GM12872 (cell line): ENCODE results near the gene NTRK3.

Experiments used
- TF ChIP-seq, protein P1 (sequence below): IDR thresholded peaks from 3 replicates; pipeline ENCODE4 v1.5.1; 2011; ENCODE audit warnings: low read depth, mild to moderate bottlenecking, low read length, moderate library complexity; ENCODE audit not compliant: insufficient read depth

NTRK3 gene

DNA sequence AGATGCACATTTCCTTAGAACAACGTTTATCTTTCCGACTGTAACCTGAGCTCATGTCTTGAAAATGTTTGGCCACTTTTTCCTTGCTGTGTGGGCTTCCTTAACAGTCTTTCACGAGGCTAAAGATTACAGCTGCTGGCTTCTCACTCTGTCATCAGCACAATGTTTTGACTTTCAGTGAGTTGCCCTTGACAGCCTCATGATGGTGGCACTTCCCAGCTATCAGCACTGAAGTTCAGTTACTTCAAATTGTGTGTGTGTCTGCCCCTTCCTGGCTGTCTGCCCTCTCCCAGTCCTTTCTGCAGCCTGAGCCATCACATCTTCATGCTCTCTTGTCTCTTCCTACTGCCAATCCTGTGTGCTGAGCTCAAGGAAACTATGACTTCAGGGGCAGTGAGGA is 152.2 kb downstream of the NTRK3 start:
- TF ChIP-seq, protein P1, sequence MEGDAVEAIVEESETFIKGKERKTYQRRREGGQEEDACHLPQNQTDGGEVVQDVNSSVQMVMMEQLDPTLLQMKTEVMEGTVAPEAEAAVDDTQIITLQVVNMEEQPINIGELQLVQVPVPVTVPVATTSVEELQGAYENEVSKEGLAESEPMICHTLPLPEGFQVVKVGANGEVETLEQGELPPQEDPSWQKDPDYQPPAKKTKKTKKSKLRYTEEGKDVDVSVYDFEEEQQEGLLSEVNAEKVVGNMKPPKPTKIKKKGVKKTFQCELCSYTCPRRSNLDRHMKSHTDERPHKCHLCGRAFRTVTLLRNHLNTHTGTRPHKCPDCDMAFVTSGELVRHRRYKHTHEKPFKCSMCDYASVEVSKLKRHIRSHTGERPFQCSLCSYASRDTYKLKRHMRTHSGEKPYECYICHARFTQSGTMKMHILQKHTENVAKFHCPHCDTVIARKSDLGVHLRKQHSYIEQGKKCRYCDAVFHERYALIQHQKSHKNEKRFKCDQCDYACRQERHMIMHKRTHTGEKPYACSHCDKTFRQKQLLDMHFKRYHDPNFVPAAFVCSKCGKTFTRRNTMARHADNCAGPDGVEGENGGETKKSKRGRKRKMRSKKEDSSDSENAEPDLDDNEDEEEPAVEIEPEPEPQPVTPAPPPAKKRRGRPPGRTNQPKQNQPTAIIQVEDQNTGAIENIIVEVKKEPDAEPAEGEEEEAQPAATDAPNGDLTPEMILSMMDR: no peak

DNA sequence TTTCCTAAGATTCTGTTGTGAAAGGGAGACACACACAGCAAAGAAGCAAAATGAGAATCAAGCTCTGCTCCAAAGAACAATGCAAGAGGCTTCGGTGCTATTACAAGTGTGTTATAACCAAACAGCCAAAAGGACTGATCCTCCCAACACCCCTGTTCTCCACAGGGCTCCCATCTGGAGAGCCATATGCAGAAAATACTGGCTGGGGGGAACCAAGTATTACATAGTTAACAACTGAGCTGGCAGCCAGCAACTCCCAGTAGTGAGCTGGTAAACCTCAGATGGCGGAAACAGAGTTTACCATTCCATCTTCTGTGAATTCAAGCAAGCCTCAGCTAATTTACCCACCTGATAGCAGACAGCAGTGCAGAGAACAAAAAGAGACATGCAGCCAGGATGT is 156.4 kb downstream of the NTRK3 start:
- TF ChIP-seq, protein P1: no peak

DNA sequence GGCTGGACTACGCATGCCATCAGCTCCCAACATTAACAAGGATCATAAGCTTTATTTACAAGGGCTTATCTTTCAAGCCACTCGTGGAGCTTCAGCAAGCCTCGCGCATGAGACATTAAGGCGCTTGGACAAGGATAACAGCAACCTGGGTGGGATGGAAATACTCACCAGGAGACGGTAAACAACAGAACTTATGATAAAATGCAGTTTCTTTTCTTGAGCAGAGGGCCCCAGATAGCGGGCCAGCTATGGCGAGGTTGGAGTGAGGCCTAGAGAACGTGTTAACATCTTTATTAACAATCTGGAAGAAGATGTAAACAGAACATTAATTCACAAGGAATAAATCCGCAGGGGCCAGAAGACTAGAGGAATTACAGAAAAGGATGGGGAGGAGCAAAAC is 158.2 kb downstream of the NTRK3 start:
- TF ChIP-seq, protein P1: no peak

DNA sequence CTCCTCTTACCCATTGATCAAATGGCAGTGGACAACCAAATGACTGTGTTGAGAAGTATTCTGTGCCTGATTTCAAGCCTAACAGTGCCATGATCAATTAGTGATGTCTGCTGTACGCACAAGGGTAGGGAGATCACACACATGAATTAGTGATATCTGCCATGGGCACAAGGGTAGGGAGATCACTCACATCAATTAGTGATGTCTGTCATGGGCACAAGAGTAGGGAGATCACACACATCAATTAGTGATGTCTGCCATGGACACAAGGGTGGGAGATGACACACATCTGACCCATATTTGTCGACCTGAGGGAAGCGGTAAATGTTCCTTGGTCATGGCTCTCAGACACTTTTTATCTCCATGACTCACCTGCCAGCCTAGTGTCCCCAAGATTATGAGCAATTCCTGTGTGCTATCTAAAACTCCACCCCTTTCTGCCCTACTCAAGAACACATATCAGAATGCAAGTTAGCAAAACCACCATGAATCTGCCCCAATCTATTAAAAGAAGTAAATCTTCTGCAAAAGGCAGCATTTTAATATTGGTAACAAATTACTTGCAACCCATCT is 165.0 kb downstream of the NTRK3 start:
- TF ChIP-seq, protein P1: no peak

DNA sequence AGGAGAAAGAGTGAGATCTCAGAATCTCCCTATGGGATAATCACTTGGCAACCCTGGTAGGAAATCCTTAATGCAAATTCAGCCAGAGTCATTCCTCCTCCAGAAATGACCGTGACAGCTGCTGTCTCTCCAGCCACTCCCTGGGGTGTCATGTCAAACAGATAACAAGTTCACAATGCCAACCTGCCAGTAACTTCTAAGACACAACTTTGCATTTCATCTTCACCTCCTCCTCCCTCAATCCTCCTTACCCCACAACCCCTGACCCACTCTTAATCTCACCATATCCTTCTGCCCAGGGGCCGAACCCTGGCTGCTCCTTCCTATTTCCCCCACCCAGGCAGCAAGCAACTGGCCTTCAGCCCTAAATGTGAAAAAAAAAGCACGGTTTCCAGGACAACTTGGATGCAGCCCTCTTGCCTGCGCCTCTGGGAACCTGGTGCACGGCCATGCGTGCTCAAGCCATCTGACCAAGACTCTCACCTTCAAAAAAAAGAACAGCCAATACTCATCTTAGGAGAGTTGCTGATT is 166.0 kb downstream of the NTRK3 start:
- TF ChIP-seq, protein P1: no peak

DNA sequence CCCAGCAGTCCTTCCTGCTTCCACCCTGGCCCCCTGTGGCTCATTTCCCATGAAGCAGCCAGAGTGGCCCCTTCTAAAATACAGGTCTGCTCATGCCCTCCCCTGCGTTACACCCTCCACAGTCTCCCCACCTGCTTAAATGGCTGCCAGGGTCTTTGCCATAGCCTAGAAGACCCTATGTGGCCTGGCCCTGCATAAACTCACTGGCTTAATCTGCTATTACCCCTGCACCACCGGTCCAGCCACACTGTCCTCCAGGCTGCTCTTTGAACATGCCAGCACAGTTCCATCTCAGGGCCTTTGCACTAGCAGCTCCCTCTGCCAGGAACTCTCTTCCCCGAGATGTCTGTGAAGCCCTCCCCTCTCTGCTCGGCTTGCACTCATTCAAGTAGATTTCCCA is 166.8 kb downstream of the NTRK3 start:
- TF ChIP-seq, protein P1: no peak

DNA sequence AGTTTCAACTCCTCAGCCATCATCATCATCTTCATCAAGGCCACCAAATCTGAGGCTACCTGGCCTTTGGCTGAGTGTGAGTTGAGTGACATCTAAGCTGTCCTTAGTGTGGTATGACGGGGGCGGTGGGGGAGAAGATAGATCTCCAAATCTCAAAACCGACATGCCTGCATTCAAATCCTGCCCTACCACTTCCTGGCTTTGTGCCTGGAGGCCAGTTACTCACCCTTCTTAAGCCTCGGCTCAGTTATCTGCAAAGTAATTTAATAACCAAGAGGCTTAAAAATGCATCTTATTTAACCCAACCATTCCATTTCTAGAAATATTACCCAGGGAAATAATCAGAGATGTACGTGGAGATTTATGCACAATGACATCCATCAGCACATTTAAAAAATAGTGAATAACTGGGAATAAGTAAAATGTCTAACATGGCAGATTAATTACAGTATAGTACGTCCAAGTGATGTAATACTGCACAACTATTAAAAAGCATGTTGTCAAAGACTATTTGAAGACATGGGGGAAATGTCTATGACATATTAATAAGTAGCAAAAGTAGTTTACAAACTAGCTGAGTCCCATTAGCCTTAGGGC is 167.4 kb downstream of the NTRK3 start:
- TF ChIP-seq, protein P1: no peak
